ENCODE results near the gene CRACDL.

Gene CRACDL

GRCh38 chr2:98924038-98924830 lies 11.8 kb downstream of the CRACDL start:
- DNase-seq = no peak

- no peak for DNase-seq
These were observed 12.6 kb downstream of the CRACDL start for GRCh38 chr2:98923244-98923940.

- no peak for DNase-seq
These were observed 15.0 kb downstream of the CRACDL start for GRCh38 chr2:98921062-98921461.

- DNase-seq = no peak
These were observed 19.0 kb downstream of the CRACDL start for GRCh38 chr2:98917031-98917471.

GRCh38 chr2:98915751-98916358 lies 20.2 kb downstream of the CRACDL start:
- no peak for DNase-seq

GRCh38 chr2:98914713-98915580 lies 21.1 kb downstream of the CRACDL start:
- no peak for DNase-seq

- DNase-seq = no peak
These were observed 21.9 kb downstream of the CRACDL start for GRCh38 chr2:98913916-98914712.

GRCh38 chr2:98912957-98913915 lies 22.8 kb downstream of the CRACDL start:
- no peak for DNase-seq

GRCh38 chr2:98912221-98912851 lies 23.7 kb downstream of the CRACDL start:
- no peak for DNase-seq

- no peak for DNase-seq
These were observed 24.5 kb downstream of the CRACDL start for GRCh38 chr2:98911376-98912154.

GRCh38 chr2:98911126-98911375 lies 25.0 kb downstream of the CRACDL start:
- no peak for DNase-seq

- DNase-seq = no peak
These were observed 25.5 kb downstream of the CRACDL start for GRCh38 chr2:98910349-98911125.

- DNase-seq = no peak
These were observed 26.5 kb downstream of the CRACDL start for GRCh38 chr2:98909317-98910211.

- no peak for DNase-seq
These were observed 27.1 kb downstream of the CRACDL start for GRCh38 chr2:98908931-98909316.

- DNase-seq = no peak
These were observed 27.8 kb downstream of the CRACDL start for GRCh38 chr2:98907966-98908905.

- DNase-seq = no peak
These were observed 28.6 kb downstream of the CRACDL start for GRCh38 chr2:98907385-98907784.

All from CD4-positive, alpha-beta T cell treated with Interleukin-1 beta for 1 hour (primary cell).